Endothelial cell of umbilical vein (primary cell): ENCODE measurements around the gene ADAM19. TPM values are rescaled to one million over a fixed set of nuclear protein-coding genes. Genes with fewer than 3 reads are reported as not detected.

Experiments used
- BruUV-seq: library from RNA; stranded (reverse); fragments of 400-500 nt; replicated peaks from 2 replicates; lab custom pipeline; 2021; lab: Mats Ljungman, UMichigan
- CTCF ChIA-PET: fragments of 300-600, 350-600 bp; sonication (Branson Sonifier 250); formaldehyde crosslinking; loops from one replicate; lab custom pipeline; 2021; ENCODE audit warnings: antibody characterized with exemption, inconsistent platforms; lab: Charles Lee
- POLR2A ChIA-PET: fragments of 300-600, 350-600 bp; sonication (Branson Sonifier 250); formaldehyde crosslinking; loops from one replicate; lab custom pipeline; 2021; ENCODE audit warnings: antibody characterized with exemption, inconsistent platforms; lab: Charles Lee
- DNase-seq: peaks from one replicate; pipeline ENCODE4 v3.0.0-alpha.2; 2011; ENCODE audit warnings: low read depth, low spot score
- FAIRE-seq: peaks from 2 replicates; lab custom pipeline; 2011; peaks lifted over from hg19 to GRCh38; lab: Jason Lieb, UNC
- H2AFZ ChIP-seq: 2 replicates; pipeline ENCODE4 v1.6.0; 2012; ENCODE audit warnings: low read depth, low read length, control low read depth, inconsistent platforms
- H3K27ac ChIP-seq: 2 replicates; pipeline ENCODE4 v1.5.1; 2011; ENCODE audit warnings: low read depth, mild to moderate bottlenecking, control low read depth, low read length, moderate library complexity; ENCODE audit not compliant: insufficient read depth
- H3K27me3 ChIP-seq, 2 experiments: 2 replicates each; pipeline versions ENCODE4 v1.6.0 to v1.6.1; 2011; ENCODE audit warnings: low read length in 2 of 2, mixed read lengths in 1 of 2; ENCODE audit not compliant: control insufficient read depth in 2 of 2, insufficient read depth in 2 of 2
- H3K36me3 ChIP-seq, 2 experiments: 2 replicates in 1 of 2; 3 replicates in 1 of 2; pipeline ENCODE4 v1.5.1; 2011; ENCODE audit warnings: low read length in 2 of 2, mild to moderate bottlenecking in 1 of 2, moderate library complexity in 1 of 2; ENCODE audit not compliant: control insufficient read depth in 2 of 2, insufficient read depth in 2 of 2; ENCODE audit errors: extremely low read depth in 1 of 2
- H3K4me1 ChIP-seq: 3 replicates; pipeline ENCODE4 v1.5.1; 2011; ENCODE audit warnings: mild to moderate bottlenecking, low read length; ENCODE audit not compliant: control insufficient read depth, insufficient read depth; ENCODE audit errors: extremely low read depth
- H3K4me2 ChIP-seq: 2 replicates; pipeline ENCODE4 v1.6.1; 2011; ENCODE audit warnings: low read length, control low read depth, mixed read lengths; ENCODE audit not compliant: insufficient read depth
- H3K4me3 ChIP-seq, 3 experiments: fragments of 200-600 bp in 1 of 3; sonication (generic), shearing (Covaris generic) in 1 of 3; replicated peaks in 1 of 3; 2 replicates each; pipeline ENCODE4 v1.5.1; 2011 to 2016; ENCODE audit warnings: control low read depth in 3 of 3, low read length in 3 of 3, mild to moderate bottlenecking in 2 of 3, inconsistent platforms in 1 of 3, low read depth in 1 of 3, moderate library complexity in 1 of 3; ENCODE audit not compliant: insufficient read depth in 1 of 3
- H3K79me2 ChIP-seq: 2 replicates; pipeline ENCODE4 v1.6.0; 2012; ENCODE audit warnings: low read length, inconsistent platforms; ENCODE audit not compliant: control insufficient read depth, insufficient read depth
- H3K9ac ChIP-seq: replicated peaks from 2 replicates; pipeline ENCODE3; 2011; ENCODE audit warnings: low read length, control low read depth; ENCODE audit not compliant: insufficient read depth; ENCODE audit errors: extremely low read depth
- H3K9me1 ChIP-seq: replicated peaks from 3 replicates; pipeline ENCODE4 v1.6.0; 2011; ENCODE audit warnings: mild to moderate bottlenecking, low read length; ENCODE audit not compliant: control insufficient read depth, insufficient read depth; ENCODE audit errors: extremely low read depth
- H3K9me3 ChIP-seq: replicated peaks from 2 replicates; pipeline ENCODE4 v1.5.1; 2012; ENCODE audit warnings: low read length, inconsistent platforms; ENCODE audit not compliant: control insufficient read depth, insufficient read depth
- H4K20me1 ChIP-seq: replicated peaks from 2 replicates; pipeline ENCODE3; 2011; ENCODE audit warnings: mild to moderate bottlenecking, low read length; ENCODE audit not compliant: control insufficient read depth, insufficient read depth; ENCODE audit errors: extremely low read depth
- EZH2 ChIP-seq: IDR thresholded peaks from 2 replicates; pipeline ENCODE4 v1.6.1; 2012; ENCODE audit warnings: borderline replicate concordance, low read depth, mild to moderate bottlenecking, moderate library complexity, low read length, inconsistent platforms; ENCODE audit not compliant: severe bottlenecking
- FOS ChIP-seq: IDR thresholded peaks from 2 replicates; pipeline ENCODE4 v1.6.1; 2011; ENCODE audit warnings: mild to moderate bottlenecking, low read length, moderate library complexity, borderline replicate concordance; ENCODE audit not compliant: insufficient read depth
- GATA2 ChIP-seq: IDR thresholded peaks from 2 replicates; pipeline ENCODE4 v1.7.0; 2011; ENCODE audit warnings: low read depth, mild to moderate bottlenecking, moderate library complexity, mixed read lengths, low read length; ENCODE audit not compliant: insufficient read length, insufficient read depth
- JUN ChIP-seq: IDR thresholded peaks from 2 replicates; pipeline ENCODE4 v1.6.1; 2011; ENCODE audit warnings: borderline replicate concordance, low read depth; ENCODE audit not compliant: insufficient read length, insufficient read depth
- MYC ChIP-seq: IDR thresholded peaks from one replicate; pipeline ENCODE4 v1.6.1; 2011; ENCODE audit warnings: mild to moderate bottlenecking, low read depth, low read length
- POLR2A ChIP-seq: IDR thresholded peaks from 2 replicates; pipeline ENCODE4 v1.6.1; 2012; ENCODE audit warnings: low read depth, mild to moderate bottlenecking, control low read depth, low read length
- POLR2AphosphoS5 ChIP-seq: IDR thresholded peaks from 2 replicates; pipeline ENCODE4 v1.6.1; 2012; ENCODE audit warnings: low read depth, mild to moderate bottlenecking, control low read depth, low read length, moderate library complexity; ENCODE audit not compliant: insufficient read depth
- dilution Hi-C: fragments of 300-500 bp; cut with MboI; formaldehyde crosslinking; loops from one replicate; pipeline ENCODE4 v1.15.0; 2019; ENCODE audit warnings: low sequenced_read_pairs; ENCODE audit not compliant: extremely low pct_ligation_motif_present
- intact Hi-C: fragments of 100-400 bp; cut with micrococcal nuclease; formaldehyde crosslinking; loops from one replicate; pipeline ENCODE4 v1.10.0; 2022
- polyA plus RNA-seq, 4 experiments: library from polyadenylated mRNA; depleted of rRNA in 3 of 4; stranded (reverse) in 3 of 4; unstranded in 1 of 4; fragments of >200 nt; gene quantifications; 2 replicates each; pipeline versions ENCODE4 v1.2.1 to v1.2.3, GENCODE V29; 2011 to 2012; ENCODE audit warnings: missing spikeins in 1 of 4
- total RNA-seq: library from RNA; stranded (reverse); gene quantifications from 2 replicates; pipeline ENCODE4 v1.2.3, GENCODE V29; 2021
- TF ChIP-seq, protein P1 (sequence below), 2 donors: IDR thresholded peaks; 1 replicate in 1 of 2; 2 replicates in 1 of 2; pipeline ENCODE4 v1.5.1; 2011; ENCODE audit warnings: low read length in 2 of 2, mild to moderate bottlenecking in 2 of 2, moderate library complexity in 2 of 2, control low read depth in 1 of 2, inconsistent platforms in 1 of 2, low read depth in 1 of 2; ENCODE audit not compliant: insufficient read depth in 1 of 2; ENCODE audit errors: extremely low read depth in 1 of 2
- TF ChIP-seq, protein P2 (sequence below): IDR thresholded peaks from 2 replicates; pipeline ENCODE4 v1.6.1; 2011; ENCODE audit not compliant: insufficient read depth, insufficient read length

Gene ADAM19
- total and polyA plus RNA-seq, 2 donors (not counting 3 experiments of a cell fraction or from before 2014, with no cell fraction given), result 10.0 to 22.6 TPM

DNA sequence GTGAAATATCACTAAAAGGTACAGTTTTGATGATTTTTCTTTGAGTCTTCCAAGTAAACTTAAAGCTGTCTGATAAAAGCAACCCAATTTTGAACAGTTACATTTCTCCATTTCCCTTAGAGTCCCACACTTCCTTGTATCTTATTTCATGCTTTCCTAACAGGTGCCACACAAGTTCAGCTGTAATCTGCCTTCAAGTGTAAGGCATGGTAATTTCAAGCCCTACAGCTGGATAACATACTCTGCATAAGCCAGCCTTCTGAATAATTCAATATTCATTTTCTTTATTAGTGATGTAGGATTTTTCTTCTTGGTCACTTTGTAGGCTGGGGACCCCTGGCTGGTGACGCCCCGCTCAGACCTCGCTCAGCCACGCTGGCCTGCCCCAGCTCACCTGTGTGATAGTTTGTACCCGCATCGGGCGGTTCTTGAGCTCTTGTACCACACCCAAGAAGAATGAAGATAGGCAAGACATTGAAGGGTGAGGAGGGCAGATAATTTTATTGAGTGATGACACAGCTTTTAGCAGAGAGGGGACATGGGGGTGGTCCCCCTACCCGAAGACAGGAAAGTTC, 42.7 kb upstream of the ADAM19 start:
- H3K36me3 ChIP-seq, result no peaks in the 10 kb centered on the region
- no peak overlapping the region for H3K27ac ChIP-seq
- H3K79me2 ChIP-seq, result no peaks in the 10 kb centered on the region
- H3K4me1 ChIP-seq, result no peaks in the 10 kb centered on the region
- CTCF ChIA-PET, result no interaction called here
- no peaks in the 10 kb centered on the region for H3K27me3 ChIP-seq
- no peaks in the 10 kb centered on the region for H3K9me1 ChIP-seq
- no peak overlapping the region for H2AFZ ChIP-seq
- H3K9ac ChIP-seq, result no peak overlapping the region
- H3K4me2 ChIP-seq, result no peak overlapping the region
- no TSS peak for BruUV-seq
- POLR2A ChIA-PET, result no interaction called here
- no peak overlapping the region for H3K4me3 ChIP-seq
- no peaks in the 10 kb centered on the region for H3K9me3 ChIP-seq
- TF ChIP-seq POLR2A (no peak), GATA2 (no peak), JUN (no peak), POLR2AphosphoS5 (no peak), FOS (no peak), EZH2 (no peak), MYC (no peak)
- TF ChIP-seq, protein P1, sequence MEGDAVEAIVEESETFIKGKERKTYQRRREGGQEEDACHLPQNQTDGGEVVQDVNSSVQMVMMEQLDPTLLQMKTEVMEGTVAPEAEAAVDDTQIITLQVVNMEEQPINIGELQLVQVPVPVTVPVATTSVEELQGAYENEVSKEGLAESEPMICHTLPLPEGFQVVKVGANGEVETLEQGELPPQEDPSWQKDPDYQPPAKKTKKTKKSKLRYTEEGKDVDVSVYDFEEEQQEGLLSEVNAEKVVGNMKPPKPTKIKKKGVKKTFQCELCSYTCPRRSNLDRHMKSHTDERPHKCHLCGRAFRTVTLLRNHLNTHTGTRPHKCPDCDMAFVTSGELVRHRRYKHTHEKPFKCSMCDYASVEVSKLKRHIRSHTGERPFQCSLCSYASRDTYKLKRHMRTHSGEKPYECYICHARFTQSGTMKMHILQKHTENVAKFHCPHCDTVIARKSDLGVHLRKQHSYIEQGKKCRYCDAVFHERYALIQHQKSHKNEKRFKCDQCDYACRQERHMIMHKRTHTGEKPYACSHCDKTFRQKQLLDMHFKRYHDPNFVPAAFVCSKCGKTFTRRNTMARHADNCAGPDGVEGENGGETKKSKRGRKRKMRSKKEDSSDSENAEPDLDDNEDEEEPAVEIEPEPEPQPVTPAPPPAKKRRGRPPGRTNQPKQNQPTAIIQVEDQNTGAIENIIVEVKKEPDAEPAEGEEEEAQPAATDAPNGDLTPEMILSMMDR (IDR thresholded peaks at IDR 0.05; ENCODE audit: extremely low read depth in 1 of 2, insufficient read depth in 1 of 2, low read depth in 1 of 2, low read length in 2 of 2), result no peak
- TF ChIP-seq, protein P2, sequence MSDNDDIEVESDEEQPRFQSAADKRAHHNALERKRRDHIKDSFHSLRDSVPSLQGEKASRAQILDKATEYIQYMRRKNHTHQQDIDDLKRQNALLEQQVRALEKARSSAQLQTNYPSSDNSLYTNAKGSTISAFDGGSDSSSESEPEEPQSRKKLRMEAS, result no peak
- DNase-seq (no peak), FAIRE-seq (no peak)
- no peaks in the 10 kb centered on the region for H4K20me1 ChIP-seq
- intact Hi-C loops, result no loop called here
- dilution Hi-C loops, result no loop called here
